ENCODE data around the gene WFDC1.

- TF ChIP-seq CTCF (IDR thresholded peaks at IDR 0.05) (no peak), POLR2A (IDR thresholded peaks at IDR 0.05) (no peak), POLR2AphosphoS5 (IDR thresholded peaks at IDR 0.05) (no peak)
Measured at GRCh38 chr16:84310642-84311041, 16.0 kb downstream of the WFDC1 start.
